H1 (cell line): ENCODE results near the gene CCDC18. TPM values are rescaled to one million over a fixed set of nuclear protein-coding genes. Genes with fewer than 3 reads are reported as not detected.

Experiments used
- CTCF ChIA-PET: fragments of 300-600 bp; sonication (Branson Sonifier 250); formaldehyde crosslinking; loops from one replicate; lab custom pipeline; 2021; ENCODE audit not compliant: partially characterized antibody; lab: Charles Lee
- POLR2A ChIA-PET: fragments of 300-600 bp; sonication (Branson Sonifier 250); formaldehyde crosslinking; loops from one replicate; lab custom pipeline; 2021; ENCODE audit warnings: inconsistent platforms; ENCODE audit not compliant: partially characterized antibody; lab: Charles Lee
- DNase-seq, 2 experiments: peaks; one replicate each; pipeline versions ENCODE4 v3.0.0 to v3.0.0-alpha.2; 2010 to 2022; ENCODE audit warnings: low spot score in 2 of 2, low read depth in 1 of 2, mixed read lengths in 1 of 2
- FAIRE-seq: peaks from 2 replicates; lab custom pipeline; 2011; peaks lifted over from hg19 to GRCh38; lab: Jason Lieb, UNC
- H2AFZ ChIP-seq: 2 replicates; pipeline ENCODE4 v1.8.1; 2012; ENCODE audit warnings: low read length, inconsistent platforms
- H2AK5ac ChIP-seq: 2 replicates; pipeline ENCODE4 v1.6.1; 2013; ENCODE audit warnings: low read depth, low read length
- H2BK120ac ChIP-seq: replicated peaks from 2 replicates; pipeline ENCODE3; 2013; ENCODE audit warnings: low read depth, low read length, inconsistent platforms
- H2BK12ac ChIP-seq: 2 replicates; pipeline ENCODE4 v1.6.1; 2013; ENCODE audit warnings: low read depth, low read length
- H2BK15ac ChIP-seq: 2 replicates; pipeline ENCODE4 v1.6.1; 2013; ENCODE audit warnings: low read length
- H2BK20ac ChIP-seq: 2 replicates; pipeline ENCODE4 v1.6.1; 2013; ENCODE audit warnings: low read length
- H2BK5ac ChIP-seq: 2 replicates; pipeline ENCODE4 v1.6.1; 2013; ENCODE audit warnings: low read depth, low read length
- H3K14ac ChIP-seq: 2 replicates; pipeline ENCODE4 v1.6.1; 2013; ENCODE audit warnings: inconsistent platforms; ENCODE audit not compliant: insufficient read length
- H3K18ac ChIP-seq: 2 replicates; pipeline ENCODE4 v1.6.1; 2013; ENCODE audit warnings: low read length; ENCODE audit errors: extremely low read depth
- H3K23ac ChIP-seq: 2 replicates; pipeline ENCODE4 v1.6.1; 2013; ENCODE audit warnings: inconsistent platforms; ENCODE audit not compliant: insufficient read length
- H3K23me2 ChIP-seq: 2 replicates; pipeline ENCODE4 v1.6.1; 2013; ENCODE audit warnings: low read depth, low read length
- H3K27ac ChIP-seq: 2 replicates; pipeline ENCODE4 v1.6.1; 2011; ENCODE audit warnings: low read depth, low read length, inconsistent platforms
- H3K27me3 ChIP-seq, 4 experiments: replicated peaks in 1 of 4; 1 replicate in 1 of 4; 2 replicates in 3 of 4; pipeline versions ENCODE4 v1.6.1 to v1.8.1; 2011 to 2013; ENCODE audit warnings: low read length in 3 of 4, mild to moderate bottlenecking in 3 of 4, inconsistent platforms in 2 of 4, mixed read lengths in 2 of 4, moderate library complexity in 1 of 4; ENCODE audit not compliant: control insufficient read depth in 3 of 4, insufficient read depth in 3 of 4; ENCODE audit errors: extremely low read depth in 1 of 4
- H3K36me3 ChIP-seq, 4 experiments: 2 replicates each; pipeline versions ENCODE4 v1.6.1 to v1.8.1; 2011 to 2013; ENCODE audit warnings: mild to moderate bottlenecking in 4 of 4, low read length in 3 of 4, moderate library complexity in 2 of 4, control low read depth in 1 of 4, inconsistent platforms in 1 of 4; ENCODE audit not compliant: insufficient read depth in 4 of 4, control insufficient read depth in 2 of 4
- H3K4ac ChIP-seq: replicated peaks from 2 replicates; pipeline ENCODE3; 2013; ENCODE audit warnings: low read length, low read depth, mixed read lengths, inconsistent platforms; ENCODE audit not compliant: insufficient read length
- H3K4me1 ChIP-seq, 4 experiments: replicated peaks in 1 of 4; 1 replicate in 1 of 4; 2 replicates in 3 of 4; pipeline versions ENCODE4 v1.6.1 to v1.8.1; 2011 to 2013; ENCODE audit warnings: low read length in 3 of 4, inconsistent platforms in 2 of 4, mixed read lengths in 1 of 4; ENCODE audit not compliant: insufficient read depth in 4 of 4, control insufficient read depth in 3 of 4
- H3K4me2 ChIP-seq, 2 experiments: 2 replicates each; pipeline versions ENCODE4 v1.6.1 to v1.8.1; 2011 to 2013; ENCODE audit warnings: low read depth in 2 of 2, low read length in 2 of 2, control low read depth in 1 of 2, inconsistent platforms in 1 of 2, mild to moderate bottlenecking in 1 of 2; ENCODE audit not compliant: insufficient read depth in 1 of 2
- H3K4me3 ChIP-seq, 4 experiments: fragments of 200-600, 300-600 bp in 1 of 4; sonication (generic), shearing (Covaris generic), sonication (Bioruptor Twin) in 1 of 4; 2 replicates each; pipeline versions ENCODE4 v1.5.1 to v1.8.1; 2011 to 2016; ENCODE audit warnings: low read length in 4 of 4, low read depth in 3 of 4, control low read depth in 2 of 4, inconsistent platforms in 2 of 4, mild to moderate bottlenecking in 2 of 4, mixed read lengths in 1 of 4, moderate library complexity in 1 of 4; ENCODE audit not compliant: insufficient read depth in 2 of 4; ENCODE audit errors: extremely low read depth in 1 of 4
- H3K56ac ChIP-seq: replicated peaks from 2 replicates; pipeline ENCODE3; 2013; ENCODE audit warnings: low read depth, mild to moderate bottlenecking, mixed read lengths, low read length, inconsistent platforms; ENCODE audit not compliant: insufficient read length
- H3K79me1 ChIP-seq: 2 replicates; pipeline ENCODE4 v1.6.1; 2013; ENCODE audit warnings: low read depth, low read length, control low read depth
- H3K79me2 ChIP-seq, 2 experiments: 2 replicates each; pipeline versions ENCODE4 v1.6.1 to v1.8.1; 2012 to 2013; ENCODE audit warnings: low read length in 2 of 2, mild to moderate bottlenecking in 2 of 2, inconsistent platforms in 1 of 2; ENCODE audit not compliant: insufficient read depth in 2 of 2, control insufficient read depth in 1 of 2
- H3K9ac ChIP-seq, 4 experiments: replicated peaks in 1 of 4; 1 replicate in 1 of 4; 2 replicates in 3 of 4; pipeline versions ENCODE4 v1.6.1 to v1.8.1; 2011 to 2013; ENCODE audit warnings: low read depth in 3 of 4, low read length in 3 of 4, control low read depth in 2 of 4, mild to moderate bottlenecking in 2 of 4, moderate library complexity in 2 of 4, inconsistent platforms in 1 of 4; ENCODE audit errors: extremely low read depth in 1 of 4
- H3K9me3 ChIP-seq, 2 experiments: 2 replicates each; pipeline versions ENCODE4 v1.6.1 to v1.8.1; 2012 to 2013; ENCODE audit warnings: mild to moderate bottlenecking in 2 of 2, moderate library complexity in 2 of 2, control low read depth in 1 of 2, inconsistent platforms in 1 of 2, low read depth in 1 of 2, low read length in 1 of 2, mixed read lengths in 1 of 2; ENCODE audit not compliant: insufficient read depth in 2 of 2
- H4K20me1 ChIP-seq, 2 experiments: replicated peaks in 1 of 2; 2 replicates each; pipeline versions ENCODE3 to v1.8.1; 2011 to 2013; ENCODE audit warnings: inconsistent platforms in 2 of 2, low read length in 2 of 2, mild to moderate bottlenecking in 1 of 2; ENCODE audit not compliant: insufficient read depth in 2 of 2, control insufficient read depth in 1 of 2
- H4K5ac ChIP-seq: 2 replicates; pipeline ENCODE4 v1.6.1; 2013; ENCODE audit warnings: low read length, low read depth, mixed read lengths, inconsistent platforms; ENCODE audit not compliant: insufficient read length
- H4K8ac ChIP-seq: 2 replicates; pipeline ENCODE4 v1.8.0; 2013; ENCODE audit warnings: mild to moderate bottlenecking, moderate library complexity, low read length, inconsistent platforms; ENCODE audit not compliant: insufficient read depth; ENCODE audit errors: extremely low read depth
- H4K91ac ChIP-seq: replicated peaks from 2 replicates; pipeline ENCODE3; 2013; ENCODE audit warnings: low read length, mixed read lengths, inconsistent platforms; ENCODE audit not compliant: insufficient read length
- ASH2L ChIP-seq: fragments of 200-600, 300-600 bp; sonication (generic); IDR thresholded peaks from one replicate; pipeline ENCODE4 v1.7.1; 2017; ENCODE audit warnings: low read length
- CREB1 ChIP-seq: IDR thresholded peaks from 2 replicates; pipeline ENCODE4 v1.6.1; 2012; ENCODE audit warnings: inconsistent platforms
- EGR1 ChIP-seq: IDR thresholded peaks from 2 replicates; pipeline ENCODE4 v1.6.1; 2011; ENCODE audit warnings: low read depth, low read length, borderline replicate concordance
- KDM1A ChIP-seq: fragments of 200-600, 300-600 bp; sonication (generic); IDR thresholded peaks from 2 replicates; pipeline ENCODE4 v1.7.1; 2016; ENCODE audit warnings: mild to moderate bottlenecking, low read length, borderline replicate concordance
- KDM4A ChIP-seq: IDR thresholded peaks from one replicate; pipeline ENCODE4 v1.7.1; 2012; ENCODE audit warnings: low read depth, mild to moderate bottlenecking, moderate library complexity, low read length, inconsistent platforms; ENCODE audit not compliant: severe bottlenecking
- KDM5A ChIP-seq: fragments of 200-600 bp; IDR thresholded peaks from 2 replicates; pipeline ENCODE4 v1.7.1; 2012; ENCODE audit warnings: mild to moderate bottlenecking, low read length, inconsistent platforms, mixed read lengths
- NRF1 ChIP-seq: IDR thresholded peaks from 2 replicates; pipeline ENCODE4 v1.6.1; 2011; ENCODE audit warnings: mild to moderate bottlenecking, low read depth, low read length, improper control_type of control experiment
- RXRA ChIP-seq: IDR thresholded peaks from 2 replicates; pipeline ENCODE4 v1.6.1; 2011; ENCODE audit warnings: low read depth, mild to moderate bottlenecking, low read length, moderate library complexity; ENCODE audit not compliant: insufficient read depth
- SAP30 ChIP-seq: fragments of 300-600 bp; sonication (generic); IDR thresholded peaks from 2 replicates; pipeline ENCODE4 v1.7.1; 2012; ENCODE audit warnings: low read length, moderate library complexity, mild to moderate bottlenecking, inconsistent platforms; ENCODE audit not compliant: insufficient read depth, insufficient replicate concordance
- SIRT6 ChIP-seq: IDR thresholded peaks from one replicate; pipeline ENCODE4 v1.7.1; 2012; ENCODE audit warnings: low read length, inconsistent platforms
- SP1 ChIP-seq: IDR thresholded peaks from 2 replicates; pipeline ENCODE4 v1.6.1; 2011; ENCODE audit warnings: low read depth, low read length
- TAF7 ChIP-seq: optimal IDR thresholded peaks from 2 replicates; pipeline ENCODE3; 2011; ENCODE audit warnings: low read depth, mild to moderate bottlenecking, inconsistent platforms, low read length, moderate library complexity, borderline replicate concordance
- TBP ChIP-seq: IDR thresholded peaks from 2 replicates; pipeline ENCODE4 v1.6.1; 2011; ENCODE audit warnings: low read depth, low read length, improper control_type of control experiment
- WGBS, 2 experiments: shearing (Covaris generic) in 1 of 2; methylation state at CpG; one replicate each; pipeline versions ENCODE4 v1.1.6 to v1.1.7; 2013 to 2015; ENCODE audit warnings: low lambda C conversion rate in 2 of 2, mixed read lengths in 2 of 2, inconsistent platforms in 1 of 2, low coverage in 1 of 2, missing lambda C conversion rate in 1 of 2; ENCODE audit not compliant: insufficient replicate concordance in 2 of 2, insufficient coverage in 1 of 2, insufficient read length in 1 of 2; ENCODE audit errors: extremely low coverage in 1 of 2, missing lambda C conversion rate in 1 of 2; 5-methylcytosine and 5-hydroxymethylcytosine counted together
- polyA plus RNA-seq, 7 experiments: library from polyadenylated mRNA; depleted of rRNA in 3 of 7; stranded (reverse) in 5 of 7; unstranded in 2 of 7; fragments of >200 nt in 5 of 7; fragments of 200-250 nt in 2 of 7; gene quantifications; 1 replicate in 5 of 7; 2 replicates in 1 of 7; 4 replicates in 1 of 7; pipeline versions ENCODE4 v1.2.1 to v1.2.3, GENCODE V29; 2011 to 2013; ENCODE audit warnings: missing spikeins in 2 of 7, mixed read lengths in 2 of 7
- total RNA-seq: library from RNA; stranded (reverse); fragmentation: NEBNext Ultra II Directional; extraction: Animal tissue kit (Norgen Biotek cat#: 25700); gene quantifications from 2 replicates; pipeline ENCODE4 v1.2.1, GENCODE V29; 2021
- TF ChIP-seq, protein P1 (sequence below): IDR thresholded peaks from 2 replicates; pipeline ENCODE4 v1.6.1; 2011; ENCODE audit warnings: low read length, improper control_type of control experiment

CCDC18 gene
- total and polyA plus RNA-seq, 2 of the 8 experiments (the other 6 are each of a cell fraction or from before 2014, with no cell fraction given): 3.0 to 21.2 TPM

DNA sequence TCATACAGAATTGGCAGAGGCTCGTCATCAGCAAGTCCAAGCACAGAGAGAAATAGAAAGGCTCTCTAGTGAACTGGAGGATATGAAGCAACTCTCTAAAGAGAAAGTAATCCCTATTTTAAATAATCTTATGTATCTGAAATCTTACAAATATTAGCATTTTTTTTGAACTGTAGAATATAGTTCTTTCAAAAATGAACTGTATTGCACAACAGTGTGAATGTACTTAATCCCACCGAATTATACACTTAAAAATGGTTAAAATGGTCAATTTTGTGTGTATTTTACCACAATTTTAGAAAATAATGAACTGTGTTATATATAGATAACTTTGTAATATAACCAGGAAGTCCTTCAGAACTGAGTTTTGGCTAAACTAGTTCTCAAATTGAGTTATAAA lies 75.9 kb downstream of the CCDC18 start:
- no peak overlapping the region for H2BK5ac ChIP-seq
- no peak overlapping the region for H3K23ac ChIP-seq
- H3K18ac ChIP-seq: no peak overlapping the region
- no peak overlapping the region for H3K9ac ChIP-seq
- ChIA-PET CTCF (no interaction called here), POLR2A (interaction anchor here (1.2 kb wide), 1 partner anchor 9 kb away, joined by 3 read pairs; no protein-coding TSS in a partner anchor)
- no peak overlapping the region for H3K14ac ChIP-seq
- no peaks in the 10 kb centered on the region for H3K23me2 ChIP-seq
- no peak overlapping the region for H3K4me3 ChIP-seq
- no peak overlapping the region for H2BK15ac ChIP-seq
- FAIRE-seq (no peak), DNase-seq (no peak)
- no peak overlapping the region for H4K91ac ChIP-seq
- H3K4me1 ChIP-seq: no peaks in the 10 kb centered on the region
- no peak overlapping the region for H2BK12ac ChIP-seq
- no peak overlapping the region for H2AFZ ChIP-seq
- no peaks in the 10 kb centered on the region for H4K20me1 ChIP-seq
- H4K5ac ChIP-seq: no peak overlapping the region
- no peak overlapping the region for H3K4ac ChIP-seq
- H3K56ac ChIP-seq: no peak overlapping the region
- no peak overlapping the region for H2BK120ac ChIP-seq
- 0 out of 4 replicates have a peak, but pooled peaks cover 0 to 2% of the 10 kb centered on the region in 2 experiments for H3K9me3 ChIP-seq
- H3K27me3 ChIP-seq: no peaks in the 10 kb centered on the region
- no peaks in the 10 kb centered on the region; a peak in 1 of 4 replicates for H3K79me2 ChIP-seq
- H4K8ac ChIP-seq: no peak overlapping the region
- no peak overlapping the region for H2BK20ac ChIP-seq
- H3K79me1 ChIP-seq: no peaks in the 10 kb centered on the region
- H3K4me2 ChIP-seq: no peak overlapping the region
- peaks cover 0 to 27% (median 5%) of the 10 kb centered on the region in 4 experiments; a peak in 3 of 8 replicates for H3K36me3 ChIP-seq
- H3K27ac ChIP-seq: no peak overlapping the region
- no peak overlapping the region for H2AK5ac ChIP-seq
- WGBS, 2 experiments: 93% methylated on average over 2 of the region's 2 CpGs; no CpG with 5 or more reads in 1 of the 2 experiments
- TF ChIP-seq SP1 (no peak), TAF7 (no peak), KDM5A (no peak), SAP30 (no peak), NRF1 (no peak), KDM1A (no peak), EGR1 (no peak), SIRT6 (no peak), RXRA (no peak), KDM4A (no peak), CREB1 (no peak), ASH2L (no peak), TBP (no peak)
- TF ChIP-seq, protein P1, sequence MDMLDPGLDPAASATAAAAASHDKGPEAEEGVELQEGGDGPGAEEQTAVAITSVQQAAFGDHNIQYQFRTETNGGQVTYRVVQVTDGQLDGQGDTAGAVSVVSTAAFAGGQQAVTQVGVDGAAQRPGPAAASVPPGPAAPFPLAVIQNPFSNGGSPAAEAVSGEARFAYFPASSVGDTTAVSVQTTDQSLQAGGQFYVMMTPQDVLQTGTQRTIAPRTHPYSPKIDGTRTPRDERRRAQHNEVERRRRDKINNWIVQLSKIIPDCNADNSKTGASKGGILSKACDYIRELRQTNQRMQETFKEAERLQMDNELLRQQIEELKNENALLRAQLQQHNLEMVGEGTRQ: no peak
